ENCODE results near the gene GPATCH3.
"Not testable (repeated sequence)": the region's sequence is repeated elsewhere in the genome, so short reads cannot be mapped to it uniquely, and the experiment has no call there.

GPATCH3 gene

DNA sequence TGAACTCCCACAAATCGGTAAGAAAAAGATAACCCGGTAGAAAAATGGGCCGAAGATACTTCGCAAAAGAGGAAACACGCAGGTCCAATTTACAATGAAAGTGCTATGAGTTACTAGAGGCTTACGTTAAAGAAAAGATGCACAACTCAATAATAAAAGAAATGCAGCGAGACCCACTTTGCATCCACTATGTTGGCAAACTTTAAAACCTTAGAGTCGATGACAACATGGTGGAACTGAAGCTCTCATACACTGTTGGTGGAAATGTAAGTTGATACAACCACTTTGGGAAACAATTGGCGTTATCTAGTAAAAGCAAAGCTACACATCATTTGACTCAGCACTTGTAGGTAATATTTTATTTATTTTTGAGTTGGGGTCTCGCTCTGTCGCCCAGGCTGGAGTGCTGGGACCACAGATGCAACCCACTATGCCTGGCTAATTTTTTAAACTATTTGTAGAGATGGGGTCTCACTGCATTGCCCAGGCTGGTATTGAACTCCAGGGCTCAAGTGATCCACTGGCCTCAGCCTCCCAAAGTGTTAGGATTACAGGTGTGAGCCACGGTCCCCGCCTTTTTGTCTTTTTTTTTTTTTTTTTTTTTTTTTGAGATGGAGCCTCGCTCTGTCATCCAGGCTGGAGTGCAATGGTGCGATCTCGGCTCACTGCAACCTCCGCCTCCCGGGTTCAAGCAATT is 696 bp upstream of the GPATCH3 start:
- peak overlapping the region; percentile 91 for H3K27ac Mint-ChIP-seq
- peaks cover 3% of the 10 kb centered on the region for H3K27me3 Mint-ChIP-seq
- no peaks in the 10 kb centered on the region for H3K9me3 Mint-ChIP-seq
- intact Hi-C loops (cut with micrococcal nuclease), result loop anchor here (1.0 kb wide), 1 partner anchor 20 kb away; the partner anchor contains the start of gene NUDC
- peaks cover 30% of the 10 kb centered on the region for H3K4me1 Mint-ChIP-seq (ENCODE audit: low read depth)
- peak overlapping the region; percentile 87 for H3K4me3 Mint-ChIP-seq
- H3K36me3 Mint-ChIP-seq (ENCODE audit: low read depth), result peaks cover 42% of the 10 kb centered on the region

DNA sequence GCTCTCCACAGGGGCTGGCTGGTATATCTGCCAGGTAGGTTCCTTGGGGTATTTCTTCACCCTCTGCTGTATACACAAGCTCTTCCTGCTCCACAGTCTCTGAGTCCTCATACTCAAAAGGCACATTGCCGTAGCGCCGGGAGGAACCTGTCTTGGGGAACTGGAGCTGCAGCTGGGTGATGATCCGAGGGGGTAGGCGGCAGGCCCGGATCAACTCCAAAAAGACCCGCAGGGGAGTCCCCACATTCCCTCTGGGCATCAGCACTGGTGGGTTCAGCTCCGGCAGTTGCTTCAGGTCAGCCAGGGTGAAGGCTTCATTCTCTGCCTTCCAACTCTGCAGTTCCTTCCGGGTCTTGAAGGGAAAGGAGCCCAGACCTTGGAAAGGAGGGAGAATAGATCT is 2.9 kb downstream of the GPATCH3 start:
- intact Hi-C loops (cut with micrococcal nuclease), result no loop called here
- peaks cover 36% of the 10 kb centered on the region for H3K4me1 Mint-ChIP-seq (ENCODE audit: low read depth)
- no peaks in the 10 kb centered on the region for H3K9me3 Mint-ChIP-seq
- no peak overlapping the region for H3K4me3 Mint-ChIP-seq
- H3K27ac Mint-ChIP-seq, result no peak overlapping the region
- H3K27me3 Mint-ChIP-seq, result peaks cover 3% of the 10 kb centered on the region
- peaks cover 78% of the 10 kb centered on the region for H3K36me3 Mint-ChIP-seq (ENCODE audit: low read depth)

DNA sequence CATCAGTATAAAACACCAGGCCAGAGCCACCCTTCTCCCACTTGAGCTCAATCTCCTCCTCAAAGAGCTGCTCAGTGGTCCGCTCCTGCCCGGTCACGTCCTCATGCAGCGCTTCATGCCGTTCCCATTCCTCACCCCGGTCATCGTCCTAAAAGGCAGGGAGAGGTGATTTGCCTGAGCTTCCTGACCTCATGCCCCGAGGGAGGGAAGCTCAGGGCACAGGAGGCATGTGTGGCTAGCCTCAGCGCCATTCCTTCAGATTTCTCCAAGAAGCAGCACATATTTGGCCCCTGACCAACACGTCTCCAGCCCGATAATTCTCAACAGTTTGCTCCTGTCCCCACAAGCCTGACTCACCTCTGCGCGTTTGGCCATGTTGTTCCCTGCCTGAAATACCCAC is 6.0 kb downstream of the GPATCH3 start:
- H3K4me1 Mint-ChIP-seq (ENCODE audit: low read depth), result peaks cover 42% of the 10 kb centered on the region
- H3K36me3 Mint-ChIP-seq (ENCODE audit: low read depth), result peaks cover 95% of the 10 kb centered on the region
- H3K27ac Mint-ChIP-seq, result no peak overlapping the region
- intact Hi-C loops (cut with micrococcal nuclease), result no loop called here
- no peak overlapping the region for H3K4me3 Mint-ChIP-seq
- no peaks in the 10 kb centered on the region for H3K27me3 Mint-ChIP-seq
- H3K9me3 Mint-ChIP-seq, result no peaks in the 10 kb centered on the region

DNA sequence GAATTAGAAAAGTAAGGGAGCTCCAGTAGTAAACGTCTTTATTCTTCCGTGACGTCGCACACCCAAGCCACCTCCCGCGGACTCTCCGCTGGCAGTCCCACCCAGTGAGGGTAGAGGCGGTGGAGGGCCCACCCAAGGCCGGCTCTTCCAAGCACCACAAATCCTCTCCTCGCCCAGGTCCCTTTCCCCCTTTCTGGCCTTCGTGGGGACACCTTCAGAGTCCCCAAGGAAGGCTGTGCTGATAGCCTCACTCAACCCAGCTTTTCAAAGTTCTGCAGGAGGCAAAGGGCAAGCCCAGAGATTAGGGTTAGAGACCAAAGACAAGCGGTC is 9.8 kb downstream of the GPATCH3 start:
- H3K4me1 Mint-ChIP-seq (ENCODE audit: low read depth), result peaks cover 37% of the 10 kb centered on the region
- no peaks in the 10 kb centered on the region for H3K9me3 Mint-ChIP-seq
- H3K27me3 Mint-ChIP-seq, result no peaks in the 10 kb centered on the region
- peak overlapping the region; percentile 95 for H3K27ac Mint-ChIP-seq
- H3K36me3 Mint-ChIP-seq (ENCODE audit: low read depth), result peaks cover 95% of the 10 kb centered on the region
- H3K4me3 Mint-ChIP-seq, result peak overlapping the region; percentile 96
- intact Hi-C loops (cut with micrococcal nuclease), result no loop called here

DNA sequence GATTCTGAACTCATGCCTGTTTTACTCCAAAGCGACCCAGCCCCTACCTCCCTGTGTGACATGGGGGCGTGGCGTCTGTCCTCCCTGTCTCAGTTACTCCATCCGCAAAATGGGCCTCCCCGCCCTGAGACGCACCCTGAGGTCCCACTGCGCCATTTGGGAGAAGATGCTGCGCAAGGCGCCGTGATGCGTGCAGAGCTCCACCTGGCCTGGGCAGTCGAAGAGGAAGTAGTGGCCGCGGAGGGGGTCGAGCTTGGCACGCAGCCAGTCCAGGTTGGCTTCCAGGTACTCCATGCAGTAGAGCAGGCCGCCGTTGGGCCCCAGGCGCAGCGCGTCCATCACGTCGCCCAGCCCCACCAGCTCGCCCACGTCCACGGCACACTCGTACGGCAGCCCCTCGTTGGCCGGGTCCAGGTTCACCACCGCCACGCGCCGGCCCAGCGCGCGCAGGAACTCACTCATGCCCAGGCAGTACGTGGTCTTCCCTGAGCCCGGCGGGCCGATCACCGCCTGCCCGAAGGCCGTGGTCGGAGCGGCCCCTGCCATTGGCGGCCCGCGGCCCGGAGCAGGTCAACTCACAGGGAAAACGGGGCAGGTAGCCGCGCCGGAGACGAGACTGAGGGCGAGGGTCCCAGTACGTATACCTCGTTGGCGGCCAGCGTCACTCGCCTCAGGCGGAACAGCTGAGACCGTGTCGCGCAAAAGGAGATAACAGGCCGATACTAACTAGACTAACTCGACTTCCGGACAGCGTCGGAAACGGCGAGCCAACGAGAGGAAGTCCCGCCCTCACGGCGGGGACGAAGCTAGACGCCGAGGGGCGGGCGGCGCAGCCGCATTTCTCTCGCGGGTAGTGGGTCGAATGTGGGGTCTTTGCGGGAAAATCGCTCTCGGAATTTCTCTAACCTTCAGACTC is 10.5 kb downstream of the GPATCH3 start, which contains the start of gene GPN2:
GPN2 (minus strand) TSS at position 733 of the 916 bp plus-strand sequence; CDS start at position 546, 187 bp downstream.
- no peaks in the 10 kb centered on the region for H3K9me3 Mint-ChIP-seq
- H3K27me3 Mint-ChIP-seq, result no peaks in the 10 kb centered on the region
- H3K36me3 Mint-ChIP-seq (ENCODE audit: low read depth), result peaks cover 95% of the 10 kb centered on the region
- peaks cover 36% of the 10 kb centered on the region for H3K4me1 Mint-ChIP-seq (ENCODE audit: low read depth)
- H3K4me3 Mint-ChIP-seq, result peak within 1 kb of the TSS; percentile 96
- intact Hi-C loops (cut with micrococcal nuclease), result no loop called here
- peak within 1 kb of the TSS; percentile 95 for H3K27ac Mint-ChIP-seq

DNA sequence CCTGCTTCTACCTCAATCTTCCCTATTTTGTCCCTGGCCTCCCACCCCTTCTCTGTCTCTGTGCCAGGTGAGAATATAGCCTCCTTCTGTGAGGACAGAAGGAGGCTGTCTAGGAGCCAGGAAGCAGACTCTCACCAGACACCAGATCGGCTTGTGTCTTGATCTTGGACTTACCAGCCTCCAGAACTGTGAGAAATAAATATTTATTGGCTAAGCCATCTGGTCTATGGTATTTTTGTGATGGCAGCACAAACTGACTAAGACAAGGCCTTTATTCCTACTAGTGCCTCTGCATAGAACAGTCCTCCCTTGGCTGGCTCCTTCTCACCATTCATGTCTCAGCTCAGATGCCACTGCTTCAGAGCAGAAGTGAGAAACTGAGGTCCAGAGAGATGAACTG is 12.0 kb downstream of the GPATCH3 start:
- intact Hi-C loops (cut with micrococcal nuclease), result no loop called here
- peaks cover 95% of the 10 kb centered on the region for H3K36me3 Mint-ChIP-seq (ENCODE audit: low read depth)

DNA sequence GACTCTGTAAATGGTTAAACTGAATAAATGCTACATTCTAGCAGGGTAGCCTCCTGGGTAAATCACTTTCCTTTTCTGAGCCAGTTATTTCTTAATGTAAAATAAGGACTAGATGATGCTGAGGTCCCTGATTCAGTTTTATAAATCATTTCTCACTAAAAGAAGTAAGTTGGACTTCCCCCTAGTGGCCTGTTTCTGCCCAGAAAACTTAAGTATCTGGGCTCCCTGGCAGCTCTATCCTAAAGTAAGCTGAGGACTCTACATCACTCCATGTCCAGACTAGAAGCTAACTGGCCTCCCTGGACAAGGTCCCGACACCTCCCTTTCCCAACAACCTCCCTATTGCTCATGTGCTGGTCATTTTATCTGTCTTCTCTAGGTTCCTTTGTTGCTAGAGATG is 13.1 kb downstream of the GPATCH3 start:
- intact Hi-C loops (cut with micrococcal nuclease), result no loop called here
- H3K36me3 Mint-ChIP-seq (ENCODE audit: low read depth), result peaks cover 95% of the 10 kb centered on the region
- no peaks in the 10 kb centered on the region for H3K27me3 Mint-ChIP-seq
- H3K4me1 Mint-ChIP-seq (ENCODE audit: low read depth), result peaks cover 30% of the 10 kb centered on the region
- H3K27ac Mint-ChIP-seq, result no peak overlapping the region
- no peak overlapping the region for H3K4me3 Mint-ChIP-seq
- H3K9me3 Mint-ChIP-seq, result no peaks in the 10 kb centered on the region

More for the DNA sequence above, 12.0 kb downstream of the GPATCH3 start:
- Mint-ChIP-seq H3K4me1 (ENCODE audit: low read depth) (peaks cover 30% of the 10 kb centered on the region), H3K9me3 (no peaks in the 10 kb centered on the region), H3K27me3 (no peaks in the 10 kb centered on the region), H3K27ac (no peak overlapping the region), H3K4me3 (no peak overlapping the region)

DNA sequence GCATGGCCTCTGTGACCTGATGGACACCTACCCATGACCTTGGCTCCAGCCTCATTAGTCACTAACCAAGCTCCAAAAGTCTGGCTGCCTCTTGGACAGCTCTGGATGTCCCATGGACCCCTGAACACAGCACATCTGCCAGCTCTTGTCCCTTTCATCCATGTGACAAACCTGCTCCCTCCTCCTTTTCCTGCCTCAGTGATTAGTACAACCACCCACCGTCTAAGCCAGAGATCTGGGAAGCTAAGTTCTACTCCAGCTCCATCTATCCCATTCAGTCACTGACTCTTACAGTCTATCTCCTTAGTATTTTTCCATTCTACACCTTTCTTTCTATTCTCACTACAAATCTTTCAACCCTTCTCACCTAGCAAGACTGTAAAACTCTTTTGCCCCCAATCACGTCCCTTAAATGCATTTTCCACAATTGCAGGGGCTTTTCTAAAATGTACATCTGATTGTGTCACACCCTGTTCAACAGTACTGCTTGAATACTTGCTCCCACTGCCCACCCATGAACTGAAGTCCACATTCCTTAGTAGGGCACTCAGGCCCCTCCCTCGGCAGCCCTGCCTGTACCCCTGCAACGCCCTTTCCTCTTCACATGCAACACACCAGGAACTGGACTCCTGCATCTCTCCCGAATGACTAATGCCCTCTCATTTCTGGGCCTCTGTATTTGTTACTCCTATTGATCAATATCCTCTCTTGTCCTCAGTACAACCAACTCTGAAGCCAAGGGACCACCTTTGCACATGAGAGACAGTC is 17.4 kb downstream of the GPATCH3 start:
- Mint-ChIP-seq H3K4me3 (no peak overlapping the region), H3K27me3 (no peaks in the 10 kb centered on the region), H3K9me3 (no peaks in the 10 kb centered on the region), H3K27ac (no peak overlapping the region), H3K36me3 (ENCODE audit: low read depth) (peaks cover 94% of the 10 kb centered on the region), H3K4me1 (ENCODE audit: low read depth) (peaks cover under 1% of the 10 kb centered on the region)
- intact Hi-C loops (cut with micrococcal nuclease), result no loop called here

DNA sequence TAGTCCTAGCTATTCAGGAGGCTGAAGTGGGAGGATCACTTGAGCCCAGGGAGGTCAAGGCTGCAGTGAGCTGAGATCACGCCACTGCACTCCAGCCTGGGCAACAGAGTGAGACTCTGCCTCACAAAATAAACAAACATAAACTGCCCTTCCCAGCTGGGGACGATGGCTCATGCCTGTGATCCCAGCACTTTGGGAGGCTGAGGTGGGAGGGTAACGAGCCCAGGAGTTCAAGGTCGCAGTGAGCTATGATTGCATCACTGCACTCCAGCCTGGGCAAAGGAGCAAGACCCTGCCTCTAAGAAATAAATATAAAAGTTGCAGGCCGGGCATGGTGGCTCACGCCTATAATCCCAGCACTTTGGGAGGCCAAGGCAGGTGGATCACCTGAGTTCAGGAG is 18.7 kb downstream of the GPATCH3 start:
- H3K27ac Mint-ChIP-seq; H3K4me1 Mint-ChIP-seq (ENCODE audit: low read depth); intact Hi-C loops (cut with micrococcal nuclease): not testable (repeated sequence)

DNA sequence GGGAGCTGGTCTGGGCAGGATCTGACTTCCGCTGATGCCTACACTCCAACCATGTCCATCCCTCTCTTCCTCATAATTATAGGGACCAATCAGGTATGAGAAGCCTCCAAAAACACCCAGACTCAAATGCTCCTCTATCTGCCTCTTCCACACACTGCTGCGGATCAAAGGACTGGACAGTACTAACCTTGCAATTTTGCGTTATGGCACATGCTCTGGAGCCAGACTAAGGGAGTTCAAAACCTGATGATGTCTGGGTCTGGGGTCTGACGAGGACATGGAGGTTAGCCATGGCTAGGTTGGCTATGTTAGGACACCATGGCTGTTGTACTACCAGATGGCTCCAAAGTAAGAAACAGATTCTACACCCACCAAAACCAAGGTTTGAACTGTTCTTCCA is 20.5 kb downstream of the GPATCH3 start:
- H3K36me3 Mint-ChIP-seq (ENCODE audit: low read depth), result peaks cover 88% of the 10 kb centered on the region
- H3K27ac Mint-ChIP-seq, result no peak overlapping the region
- H3K27me3 Mint-ChIP-seq, result no peaks in the 10 kb centered on the region
- intact Hi-C loops (cut with micrococcal nuclease), result loop anchor here (5.0 kb wide), 1 partner anchor 67 kb away; no protein-coding TSS in a partner anchor
- H3K4me1 Mint-ChIP-seq (ENCODE audit: low read depth), result no peaks in the 10 kb centered on the region
- no peak overlapping the region for H3K4me3 Mint-ChIP-seq
- H3K9me3 Mint-ChIP-seq, result no peaks in the 10 kb centered on the region

More for the DNA sequence above, 18.7 kb downstream of the GPATCH3 start:
- H3K4me3 Mint-ChIP-seq, H3K27me3 Mint-ChIP-seq, H3K9me3 Mint-ChIP-seq: not testable (repeated sequence)
- H3K36me3 Mint-ChIP-seq (ENCODE audit: low read depth), result peaks cover 92% of the 10 kb centered on the region

DNA sequence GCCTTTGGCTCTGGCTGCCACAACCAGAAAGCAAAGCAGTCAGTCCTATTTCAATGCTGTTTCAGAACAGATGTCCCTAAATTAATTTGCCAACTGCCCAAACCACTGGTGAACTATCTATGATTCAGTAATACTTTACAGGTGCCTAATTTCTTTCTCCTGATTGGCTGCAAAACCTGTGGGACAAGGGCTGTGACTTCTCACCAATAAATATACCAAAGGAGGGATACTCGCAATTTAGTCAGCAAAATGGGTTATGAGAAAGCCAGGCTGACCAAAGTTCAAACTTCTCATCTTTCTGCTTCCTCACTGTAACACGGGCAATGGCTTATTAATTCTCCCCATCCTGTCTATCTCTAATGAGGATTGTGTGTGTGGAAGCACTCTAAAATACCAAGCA is 22.9 kb downstream of the GPATCH3 start:
- intact Hi-C loops (cut with micrococcal nuclease), result loop anchor here (5.0 kb wide), 1 partner anchor 65 kb away; no protein-coding TSS in a partner anchor
- H3K4me1 Mint-ChIP-seq (ENCODE audit: low read depth), result no peaks in the 10 kb centered on the region
- H3K36me3 Mint-ChIP-seq (ENCODE audit: low read depth), result peaks cover 63% of the 10 kb centered on the region
- H3K9me3 Mint-ChIP-seq, result no peaks in the 10 kb centered on the region
- H3K27ac Mint-ChIP-seq, result no peak overlapping the region
- no peak overlapping the region for H3K4me3 Mint-ChIP-seq
- no peaks in the 10 kb centered on the region for H3K27me3 Mint-ChIP-seq

DNA sequence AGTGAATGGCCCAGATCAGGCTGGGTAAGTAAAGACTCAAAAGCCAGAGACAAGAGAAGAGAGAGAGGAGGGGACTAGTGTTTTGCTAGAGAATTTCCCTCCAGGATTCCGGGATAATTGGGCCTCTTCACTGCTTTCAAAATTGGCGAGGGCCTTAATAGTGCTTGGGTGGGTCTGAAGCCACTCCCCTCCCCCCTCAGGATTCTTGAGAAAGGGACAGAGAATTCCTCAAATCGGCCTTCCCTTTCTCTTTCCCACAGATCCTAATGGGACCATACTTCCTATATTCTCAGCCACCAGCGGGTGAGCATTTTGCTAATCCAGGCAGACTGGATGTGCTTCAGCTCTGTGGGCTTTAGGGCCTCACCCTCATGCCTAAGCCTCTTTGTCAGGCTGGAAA is 25.4 kb downstream of the GPATCH3 start:
- no peak overlapping the region for H3K4me3 Mint-ChIP-seq
- intact Hi-C loops (cut with micrococcal nuclease), result loop anchor here (5.0 kb wide), 1 partner anchor 63 kb away; no protein-coding TSS in a partner anchor
- no peak overlapping the region for H3K27ac Mint-ChIP-seq
- no peaks in the 10 kb centered on the region for H3K27me3 Mint-ChIP-seq
- H3K9me3 Mint-ChIP-seq, result no peaks in the 10 kb centered on the region
- peaks cover 40% of the 10 kb centered on the region for H3K36me3 Mint-ChIP-seq (ENCODE audit: low read depth)
- H3K4me1 Mint-ChIP-seq (ENCODE audit: low read depth), result no peaks in the 10 kb centered on the region

DNA sequence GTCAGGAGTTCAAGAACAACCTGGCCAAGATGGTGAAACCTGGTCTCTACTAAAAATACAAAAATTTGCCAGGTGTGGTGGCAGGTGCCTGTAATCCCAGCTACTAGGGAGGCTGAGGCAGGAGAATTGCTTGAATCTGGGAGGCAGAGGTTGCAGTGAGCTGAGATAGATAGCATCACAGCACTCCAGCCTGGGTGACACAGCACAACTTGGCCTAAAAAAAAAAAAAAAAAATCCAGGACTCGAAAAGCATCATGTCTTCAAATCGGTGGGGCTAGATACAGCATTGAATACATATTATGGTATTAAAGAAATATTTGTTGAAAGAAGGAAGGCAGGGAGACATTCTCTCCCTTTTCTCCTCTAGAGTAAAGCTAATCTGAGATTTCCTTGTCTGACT is 27.2 kb downstream of the GPATCH3 start:
- H3K4me1 Mint-ChIP-seq (ENCODE audit: low read depth); intact Hi-C loops (cut with micrococcal nuclease); H3K4me3 Mint-ChIP-seq; H3K27ac Mint-ChIP-seq; H3K9me3 Mint-ChIP-seq; H3K27me3 Mint-ChIP-seq: not testable (repeated sequence)
- peaks cover 25% of the 10 kb centered on the region for H3K36me3 Mint-ChIP-seq (ENCODE audit: low read depth)
